Measurements from ENCODE around the gene POLR1H.

The POLR1H gene

DNA sequence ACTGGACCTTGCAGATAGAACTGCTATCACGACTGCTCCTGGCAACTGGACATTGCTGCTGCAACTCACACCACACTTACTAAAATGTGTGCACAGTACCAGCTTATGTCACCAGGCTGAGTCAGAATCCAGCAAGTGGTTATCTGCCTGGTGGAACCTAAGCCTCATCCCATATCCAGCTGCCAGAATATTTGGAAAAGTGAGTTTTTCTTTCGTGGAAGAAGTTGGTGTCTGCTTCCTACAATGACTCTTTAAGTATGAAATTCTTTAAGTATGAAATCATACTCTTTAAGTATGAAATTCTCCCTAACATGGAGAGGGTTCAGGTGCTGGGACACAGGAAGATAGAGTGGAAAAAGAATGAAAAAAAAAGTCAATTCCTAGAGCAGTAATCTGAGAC lies 16.4 kb upstream of the POLR1H start:
- TF ChIP-seq, protein P1, sequence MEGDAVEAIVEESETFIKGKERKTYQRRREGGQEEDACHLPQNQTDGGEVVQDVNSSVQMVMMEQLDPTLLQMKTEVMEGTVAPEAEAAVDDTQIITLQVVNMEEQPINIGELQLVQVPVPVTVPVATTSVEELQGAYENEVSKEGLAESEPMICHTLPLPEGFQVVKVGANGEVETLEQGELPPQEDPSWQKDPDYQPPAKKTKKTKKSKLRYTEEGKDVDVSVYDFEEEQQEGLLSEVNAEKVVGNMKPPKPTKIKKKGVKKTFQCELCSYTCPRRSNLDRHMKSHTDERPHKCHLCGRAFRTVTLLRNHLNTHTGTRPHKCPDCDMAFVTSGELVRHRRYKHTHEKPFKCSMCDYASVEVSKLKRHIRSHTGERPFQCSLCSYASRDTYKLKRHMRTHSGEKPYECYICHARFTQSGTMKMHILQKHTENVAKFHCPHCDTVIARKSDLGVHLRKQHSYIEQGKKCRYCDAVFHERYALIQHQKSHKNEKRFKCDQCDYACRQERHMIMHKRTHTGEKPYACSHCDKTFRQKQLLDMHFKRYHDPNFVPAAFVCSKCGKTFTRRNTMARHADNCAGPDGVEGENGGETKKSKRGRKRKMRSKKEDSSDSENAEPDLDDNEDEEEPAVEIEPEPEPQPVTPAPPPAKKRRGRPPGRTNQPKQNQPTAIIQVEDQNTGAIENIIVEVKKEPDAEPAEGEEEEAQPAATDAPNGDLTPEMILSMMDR (IDR thresholded peaks at IDR 0.05) = no peak

DNA sequence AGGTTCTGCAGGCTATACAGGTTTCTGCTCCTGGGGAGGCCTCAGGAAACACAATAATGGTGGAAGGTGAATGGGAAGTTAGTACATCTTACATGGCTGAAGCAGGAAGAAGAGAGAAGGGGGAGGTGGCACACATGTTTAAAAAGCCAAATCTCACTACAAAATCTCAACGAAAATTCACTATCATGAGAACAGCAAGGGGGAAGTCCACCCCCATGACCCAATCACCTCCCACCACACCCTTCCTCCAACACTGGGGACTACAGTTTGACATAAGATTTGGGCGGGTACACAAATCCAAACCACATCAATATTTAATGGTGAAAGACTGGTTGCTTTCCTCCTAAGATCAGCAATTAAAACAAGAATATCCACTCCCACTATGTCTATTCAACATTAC lies 13.8 kb upstream of the POLR1H start:
- TF ChIP-seq, protein P1 (IDR thresholded peaks at IDR 0.05) = no peak

DNA sequence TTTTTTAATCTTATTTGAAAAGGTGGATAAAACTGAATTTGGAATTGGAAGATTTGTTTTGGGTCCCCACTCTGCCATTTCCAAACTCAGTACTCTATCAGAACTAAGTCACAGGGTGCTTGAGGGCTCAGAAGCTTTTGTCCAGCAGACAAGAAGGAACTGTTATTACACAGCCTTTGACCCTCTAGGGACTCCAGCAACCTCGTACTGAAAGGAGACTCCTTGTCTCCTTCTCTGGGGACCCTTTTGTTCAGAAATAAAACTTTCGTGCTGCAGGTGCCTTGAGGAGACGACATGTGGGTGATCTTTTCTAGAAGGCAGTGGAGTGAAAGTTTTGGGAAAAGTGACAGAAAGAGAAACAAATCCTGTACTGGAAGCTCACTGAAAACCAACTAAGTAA lies 7.4 kb upstream of the POLR1H start:
- TF ChIP-seq, protein P1 (IDR thresholded peaks at IDR 0.05) = no peak

DNA sequence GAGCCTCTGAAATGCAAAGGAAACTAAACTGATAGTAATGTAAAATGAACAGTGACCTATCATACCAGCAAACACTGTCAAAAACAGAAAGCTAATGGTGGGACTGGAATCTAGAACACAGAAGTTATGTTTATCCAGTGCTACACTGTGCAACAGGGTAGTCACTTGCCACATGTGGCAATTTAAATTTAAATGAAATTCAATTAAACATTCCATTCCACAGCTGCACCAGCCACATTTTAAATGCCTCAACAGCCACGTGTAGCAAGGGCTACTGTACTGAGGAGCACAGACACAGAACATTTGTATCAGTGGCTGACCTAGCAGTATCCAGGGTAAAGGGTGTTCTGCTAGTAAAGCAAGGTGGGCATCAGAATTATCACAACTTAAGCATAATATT lies 5.6 kb upstream of the POLR1H start:
- TF ChIP-seq, protein P1 (IDR thresholded peaks at IDR 0.05) = no peak

DNA sequence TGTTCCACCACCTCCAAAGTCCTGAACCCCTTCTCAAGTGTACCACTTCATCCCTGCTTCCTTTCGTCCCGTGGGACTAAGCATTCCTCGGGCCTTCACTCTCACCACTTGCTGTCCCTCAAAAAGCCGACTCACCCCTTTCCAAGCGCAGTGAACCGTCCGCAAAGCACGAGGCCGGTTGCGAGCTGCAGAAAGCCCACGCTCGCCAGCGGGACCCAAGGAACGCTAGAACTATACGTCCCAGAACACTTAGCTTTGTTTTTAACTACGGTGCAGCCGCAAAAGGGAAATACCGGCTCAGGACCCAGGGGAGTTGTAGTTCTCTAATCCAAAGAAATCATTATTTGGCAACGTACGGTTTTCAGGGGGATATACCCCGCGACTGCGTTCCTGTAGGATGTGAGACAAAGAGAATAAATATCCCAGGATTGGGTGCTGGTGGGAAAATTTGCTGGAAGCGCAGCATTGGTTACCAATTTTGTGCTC lies 416 bp upstream of the POLR1H start:
- TF ChIP-seq, protein P1 (IDR thresholded peaks at IDR 0.05) = no peak

DNA sequence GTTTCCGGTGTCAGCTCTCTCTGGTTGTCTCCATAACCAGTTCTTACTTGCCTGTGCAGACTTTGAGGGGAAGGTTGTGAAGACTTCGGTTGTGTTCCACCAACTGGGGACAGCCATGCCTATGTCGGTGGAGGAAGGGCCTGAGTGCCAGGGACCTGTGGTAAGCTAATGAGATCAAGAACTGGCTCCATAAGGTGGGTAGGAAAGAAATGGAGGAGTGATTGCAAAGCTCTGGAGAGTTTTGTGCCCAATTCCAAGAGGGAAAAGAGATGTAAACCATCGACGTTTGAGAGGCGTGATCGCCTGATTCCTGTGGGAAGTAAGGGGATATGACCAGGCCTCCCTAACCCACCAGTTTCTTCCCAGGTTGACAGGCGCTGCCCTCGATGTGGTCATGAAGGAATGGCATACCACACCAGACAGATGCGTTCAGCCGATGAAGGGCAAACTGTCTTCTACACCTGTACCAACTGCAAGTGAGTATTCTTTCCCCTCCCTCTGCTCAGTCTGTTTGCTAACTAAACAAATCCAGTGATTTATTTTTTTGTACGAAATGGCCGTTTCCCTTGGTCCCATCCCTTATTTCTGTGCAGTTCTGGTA lies 893 bp downstream of the POLR1H start:
- TF ChIP-seq, protein P1 (IDR thresholded peaks at IDR 0.05) = no peak

DNA sequence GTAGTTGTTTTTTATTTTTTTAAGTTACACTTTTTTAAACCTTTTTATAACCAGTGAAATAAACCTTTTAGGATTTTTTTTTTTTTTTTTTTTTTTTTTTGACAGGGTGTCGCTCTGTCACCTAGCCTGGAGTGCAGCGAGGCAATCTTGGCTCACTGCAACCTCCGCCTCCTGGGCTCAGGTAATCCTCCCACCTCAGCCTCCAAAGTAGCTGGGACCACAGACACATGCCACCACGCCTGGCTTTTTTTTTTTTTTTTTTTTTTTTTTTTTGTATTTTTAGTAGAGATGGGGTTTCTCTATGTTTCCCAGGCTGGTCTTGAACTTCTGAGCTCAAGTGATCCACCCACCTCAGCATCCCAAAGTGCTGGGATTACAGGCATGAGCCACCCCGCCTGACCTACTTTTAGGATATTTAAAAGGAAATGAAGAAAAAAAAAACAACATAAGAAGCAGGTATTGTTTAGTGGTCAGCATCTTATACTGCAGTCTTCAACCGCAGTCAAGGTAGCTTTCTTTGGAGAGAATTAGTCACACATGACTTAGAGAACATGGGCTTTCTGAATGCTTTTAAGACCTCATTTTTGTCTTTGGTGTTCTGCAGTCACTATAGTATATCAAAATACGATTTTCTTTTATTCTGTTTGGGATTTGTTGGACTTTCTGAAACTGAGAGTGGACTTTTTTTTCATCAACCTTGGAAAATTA lies 1.6 kb downstream of the POLR1H start:
- TF ChIP-seq, protein P1 (IDR thresholded peaks at IDR 0.05) = no peak
